Gastrocnemius medialis (tissue), 4 donors: ENCODE measurements around the gene COL1A1.

Experiments used
- POLR2A ChIP-seq, 2 donors: fragments of 450-650 bp; IDR thresholded peaks; one replicate each; pipeline ENCODE4 v1.6.1; 2017; ENCODE audit warnings: antibody characterized with exemption in 2 of 2, mild to moderate bottlenecking in 2 of 2, moderate library complexity in 2 of 2
- TF ChIP-seq, protein P1 (sequence below), 5 experiments: fragments of 450-650 bp in 3 of 5; fragments of 200-600 bp in 2 of 5; sonication (generic) in 2 of 5; IDR thresholded peaks in 4 of 5; conservative IDR thresholded peaks in 1 of 5; 1 replicate in 4 of 5; 2 replicates in 1 of 5; pipeline ENCODE4 v1.5.1; 2016 to 2019; ENCODE audit warnings: antibody characterized with exemption in 5 of 5, mild to moderate bottlenecking in 3 of 5, moderate library complexity in 3 of 5

GRCh38 chr17:50146927-50147665 is 54.3 kb downstream of the COL1A1 start:
- TF ChIP-seq, protein P1, sequence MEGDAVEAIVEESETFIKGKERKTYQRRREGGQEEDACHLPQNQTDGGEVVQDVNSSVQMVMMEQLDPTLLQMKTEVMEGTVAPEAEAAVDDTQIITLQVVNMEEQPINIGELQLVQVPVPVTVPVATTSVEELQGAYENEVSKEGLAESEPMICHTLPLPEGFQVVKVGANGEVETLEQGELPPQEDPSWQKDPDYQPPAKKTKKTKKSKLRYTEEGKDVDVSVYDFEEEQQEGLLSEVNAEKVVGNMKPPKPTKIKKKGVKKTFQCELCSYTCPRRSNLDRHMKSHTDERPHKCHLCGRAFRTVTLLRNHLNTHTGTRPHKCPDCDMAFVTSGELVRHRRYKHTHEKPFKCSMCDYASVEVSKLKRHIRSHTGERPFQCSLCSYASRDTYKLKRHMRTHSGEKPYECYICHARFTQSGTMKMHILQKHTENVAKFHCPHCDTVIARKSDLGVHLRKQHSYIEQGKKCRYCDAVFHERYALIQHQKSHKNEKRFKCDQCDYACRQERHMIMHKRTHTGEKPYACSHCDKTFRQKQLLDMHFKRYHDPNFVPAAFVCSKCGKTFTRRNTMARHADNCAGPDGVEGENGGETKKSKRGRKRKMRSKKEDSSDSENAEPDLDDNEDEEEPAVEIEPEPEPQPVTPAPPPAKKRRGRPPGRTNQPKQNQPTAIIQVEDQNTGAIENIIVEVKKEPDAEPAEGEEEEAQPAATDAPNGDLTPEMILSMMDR (IDR thresholded peaks at IDR 0.05 in 4 of 5, conservative IDR thresholded peaks at IDR 0.05 in 1 of 5): no peak
- TF ChIP-seq POLR2A (IDR thresholded peaks at IDR 0.05): no peak
